CD8-positive, alpha-beta T cell (primary cell): ENCODE results near the gene SLC39A1. TPM values are rescaled to one million over a fixed set of nuclear protein-coding genes. Genes with fewer than 3 reads are reported as not detected.

Experiments used
- microRNA-seq: library from miRNA; unstranded; fragments of <30 nt; microRNA quantifications from one replicate; pipeline ENCODE4 v1.2.0, GENCODE V29; 2022; ENCODE audit warnings: borderline microRNAs expressed
- total RNA-seq, 46 experiments: library from RNA in 2 of 46; stranded (reverse) in 2 of 46; gene quantifications; one replicate each; pipeline ENCODE4 v1.2.3 and lab custom pipeline; 2021 to 2026

The SLC39A1 gene
- total RNA-seq, 2 experiments from 2014 or later, result 7.2 to 7.7 TPM

Small RNA genes within 50 kb of the gene (microRNA-seq; reads per million reads assigned to microRNA genes)
- gene MIR6737, result not detected

Other genes starting within 250 kb of the SLC39A1 start
- 10 to 100 TPM; 21.6 to 23.5 TPM for gene INTS3, start 235.5 kb downstream of the SLC39A1 start, total RNA-seq
- gene SLC27A3, start 188.1 kb downstream of the SLC39A1 start, total RNA-seq, result 1 to 10 TPM; 6.5 to 6.6 TPM
- gene GATAD2B, start 40.6 kb downstream of the SLC39A1 start, total RNA-seq, result 10 to 100 TPM; 52.0 to 52.1 TPM
- gene DENND4B, start 16.8 kb downstream of the SLC39A1 start, total RNA-seq, result 10 to 100 TPM; 87.2 to 91.3 TPM
- gene CRTC2, start 4.9 kb downstream of the SLC39A1 start, total RNA-seq, result 100 to 1,000 TPM; 169 to 201 TPM
- 1 to 10 TPM; 3.0 to 3.7 TPM for gene CREB3L4, start 4.4 kb upstream of the SLC39A1 start, total RNA-seq
- gene JTB, start 14.1 kb upstream of the SLC39A1 start, total RNA-seq, result 10 to 100 TPM; 90.4 to 91.1 TPM
- 1 to 10 TPM; 1.1 to 1.2 TPM for gene RAB13, start 22.8 kb upstream of the SLC39A1 start, total RNA-seq
- gene RPS27, start 27.2 kb upstream of the SLC39A1 start, total RNA-seq, result 1,000 to 10,000 TPM; 6,306 to 6,659 TPM
- gene NUP210L, start 191.5 kb upstream of the SLC39A1 start, total RNA-seq, result under 1 TPM in 1 of 2 experiments, not detected in 1; 0.17 TPM
- gene TPM3, start 228.6 kb upstream of the SLC39A1 start, total RNA-seq, result 100 to 1,000 TPM; 341 to 347 TPM
- gene CFAP141, start 242.8 kb upstream of the SLC39A1 start, total RNA-seq, result not detected